ENCODE data around the gene GNG12.

DNA sequence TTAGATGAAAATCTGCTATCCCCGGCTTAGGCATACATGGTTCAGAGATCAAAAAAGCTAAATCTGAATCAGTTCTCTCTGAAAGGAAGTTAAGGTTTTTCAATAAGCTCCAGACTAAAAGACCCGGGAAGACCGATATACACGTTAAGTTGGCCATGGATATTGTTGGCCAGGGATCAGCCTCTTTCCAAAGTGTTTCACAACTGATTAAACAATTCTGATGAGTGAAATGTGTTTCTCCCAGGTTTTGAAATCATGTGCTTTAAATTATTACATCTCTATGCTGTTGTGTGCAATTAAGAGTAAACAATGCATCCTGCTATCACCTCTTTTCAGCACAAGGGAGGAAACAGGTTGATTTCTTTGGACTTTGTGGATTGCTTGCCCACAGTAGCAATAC, 23.7 kb upstream of the GNG12 start:
- TF ChIP-seq CTCF (conservative IDR thresholded peaks at IDR 0.05), result no peak
- TF ChIP-seq EZH2 (IDR thresholded peaks at IDR 0.05; ENCODE audit: low read depth), result no peak

Measured in PC-9 (cell line).